K562 (cell line): Measurements from ENCODE around the gene KCTD19. TPM values are rescaled to one million over a fixed set of nuclear protein-coding genes. Genes with fewer than 3 reads are reported as not detected.

Experiments used
- EHMT2 ChIP-seq: fragments of 450-650 bp; IDR thresholded peaks from 2 replicates; pipeline ENCODE4 v1.6.1; 2018; ENCODE audit warnings: antibody characterized with exemption
- MCM3 ChIP-seq: fragments of 450-650 bp; IDR thresholded peaks from 2 replicates; pipeline ENCODE4 v1.6.1; 2016
- NFE2L1 ChIP-seq: fragments of 450-650 bp; IDR thresholded peaks from 2 replicates; pipeline ENCODE4 v1.6.1; 2016; ENCODE audit warnings: missing genetic modification characterization, low read depth, mild to moderate bottlenecking, missing compliant biosample characterization, moderate library complexity, borderline replicate concordance
- NR2C2 ChIP-seq, 2 experiments: fragments of 200-800 bp in 1 of 2; sonication (Bioruptor generic) in 1 of 2; sonication (generic) in 1 of 2; formaldehyde crosslinking in 1 of 2; IDR thresholded peaks; 2 replicates each; pipeline versions ENCODE4 v1.6.1 to v1.8.0; 2016 to 2022; ENCODE audit warnings: mild to moderate bottlenecking in 1 of 2, missing compliant biosample characterization in 1 of 2, missing genetic modification characterization in 1 of 2, missing genetic modification reagents in 1 of 2
- SPI1 ChIP-seq: IDR thresholded peaks from 2 replicates; pipeline ENCODE4 v1.6.1; 2011; ENCODE audit warnings: low read depth, low read length, control low read depth, borderline replicate concordance
- ZBTB40 ChIP-seq, 2 experiments: fragments of 450-650 bp in 1 of 2; sonication (generic) in 1 of 2; formaldehyde crosslinking in 1 of 2; IDR thresholded peaks; 2 replicates each; pipeline versions ENCODE4 v1.7.1 to v1.9.0; 2016 to 2022; ENCODE audit warnings: inconsistent platforms in 1 of 2, mild to moderate bottlenecking in 1 of 2, missing genetic modification reagents in 1 of 2
- polyA plus RNA-seq, 8 experiments: library from polyadenylated mRNA; depleted of rRNA in 4 of 8; stranded (reverse) in 5 of 8; unstranded in 3 of 8; fragments of >200 nt; fragmentation: Nextera tagmentation in 2 of 8; fragmentation: Illumina TruSeq in 1 of 8; extraction: Ambion mirVana in 2 of 8; extraction: Trizol in 1 of 8; gene quantifications; 2 replicates each; pipeline versions ENCODE4 v1.2.1 to v1.2.3, GENCODE V29; 2011 to 2014; ENCODE audit warnings: inconsistent platforms in 1 of 8, missing spikeins in 1 of 8
- total RNA-seq, 7 experiments: library from RNA; depleted of rRNA in 6 of 7; stranded (reverse); fragments of >200 nt in 6 of 7; fragmentation: Illumina TruSeq in 2 of 7; extraction: Trizol in 2 of 7; gene quantifications; 2 replicates each; pipeline versions ENCODE4 v1.2.1 to v1.2.3, GENCODE V29; 2011 to 2021; ENCODE audit warnings: low replicate concordance in 1 of 7

The KCTD19 gene
- total and polyA plus RNA-seq, 9 of the 15 experiments (the other 6 are each of a cell fraction or from before 2014, with no cell fraction given): 0.03 to 0.91 (median 0.22) TPM; not detected in 2

GRCh38 chr16:67312719-67313118 lies 13.8 kb downstream of the KCTD19 start (continued):
- TF ChIP-seq ZBTB40 (IDR thresholded peaks at IDR 0.05): peak; percentile 79
- no peak for TF ChIP-seq ZBTB40 (CRISPR knock-in tag; IDR thresholded peaks at IDR 0.05)
- TF ChIP-seq NFE2L1 (tag): no peak
- TF ChIP-seq SPI1: peak; percentile 84
- TF ChIP-seq EHMT2: peak; percentile 8; the same call in 1 of the 2 replicates
- no peak for TF ChIP-seq MCM3
- no peak for TF ChIP-seq NR2C2 (CRISPR knock-in tag; IDR thresholded peaks at IDR 0.05)
- TF ChIP-seq NR2C2 (tag; IDR thresholded peaks at IDR 0.05): 0 out of 2 replicates have a peak, but pooled peaks have one; percentile 25
